Brain microvascular endothelial cell (primary cell): ENCODE measurements around the gene LSM8.

Experiments used
- DNase-seq: peaks from one replicate; pipeline ENCODE4 v3.0.0-alpha.2; 2020
- H3K27ac ChIP-seq: fragments of 250-450 bp; sonication (Bioruptor Pico); 2 replicates; pipeline ENCODE4 v1.5.1; 2020; ENCODE audit warnings: mild to moderate bottlenecking, moderate library complexity
- H3K27me3 ChIP-seq: fragments of 250-450 bp; sonication (Bioruptor Pico); replicated peaks from 2 replicates; pipeline ENCODE4 v1.5.1; 2020; ENCODE audit warnings: mild to moderate bottlenecking
- H3K36me3 ChIP-seq: fragments of 250-450 bp; sonication (Bioruptor Pico); replicated peaks from 2 replicates; pipeline ENCODE4 v1.5.1; 2020; ENCODE audit warnings: mild to moderate bottlenecking
- H3K4me3 ChIP-seq: 2 replicates; pipeline ENCODE4 v1.5.1; 2011; ENCODE audit warnings: low read depth, mild to moderate bottlenecking, control low read depth, low read length, moderate library complexity
- in situ Hi-C: cut with HindIII; loops from 2 replicates; pipeline ENCODE4 v1.10.0; 2017; ENCODE audit warnings: low sequenced_read_pairs, low pct_ligation_motif_present
- TF ChIP-seq, protein P1 (sequence below): IDR thresholded peaks from 2 replicates; pipeline ENCODE4 v1.5.1; 2011; ENCODE audit warnings: low read depth, mild to moderate bottlenecking, moderate library complexity, low read length, control low read depth, inconsistent platforms; ENCODE audit errors: missing control alignments

The LSM8 gene

DNA sequence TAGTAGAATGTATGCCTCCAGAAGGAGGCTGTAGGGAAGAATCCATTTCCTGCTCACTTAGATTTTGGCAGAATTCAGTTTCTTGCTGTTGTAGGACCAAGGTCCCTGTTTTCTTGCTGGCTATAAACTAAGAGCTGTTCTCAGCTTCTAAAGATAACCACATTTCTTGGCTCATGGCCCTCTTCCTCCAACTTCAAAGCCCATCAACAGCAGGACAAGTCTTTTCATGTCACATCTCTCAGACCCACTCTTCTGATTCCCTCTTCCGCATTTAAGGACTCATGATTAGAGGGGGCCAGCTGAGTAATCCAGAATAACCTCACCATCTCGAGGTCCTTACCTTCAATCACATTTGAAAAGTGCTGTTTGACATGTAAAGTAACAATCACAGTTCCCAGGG, 8.2 kb upstream of the LSM8 start:
- Histone ChIP-seq H3K27ac (no peak overlapping the region), H3K4me3 (no peak overlapping the region), H3K27me3 (no peaks in the 10 kb centered on the region), H3K36me3 (no peaks in the 10 kb centered on the region)
- TF ChIP-seq, protein P1, sequence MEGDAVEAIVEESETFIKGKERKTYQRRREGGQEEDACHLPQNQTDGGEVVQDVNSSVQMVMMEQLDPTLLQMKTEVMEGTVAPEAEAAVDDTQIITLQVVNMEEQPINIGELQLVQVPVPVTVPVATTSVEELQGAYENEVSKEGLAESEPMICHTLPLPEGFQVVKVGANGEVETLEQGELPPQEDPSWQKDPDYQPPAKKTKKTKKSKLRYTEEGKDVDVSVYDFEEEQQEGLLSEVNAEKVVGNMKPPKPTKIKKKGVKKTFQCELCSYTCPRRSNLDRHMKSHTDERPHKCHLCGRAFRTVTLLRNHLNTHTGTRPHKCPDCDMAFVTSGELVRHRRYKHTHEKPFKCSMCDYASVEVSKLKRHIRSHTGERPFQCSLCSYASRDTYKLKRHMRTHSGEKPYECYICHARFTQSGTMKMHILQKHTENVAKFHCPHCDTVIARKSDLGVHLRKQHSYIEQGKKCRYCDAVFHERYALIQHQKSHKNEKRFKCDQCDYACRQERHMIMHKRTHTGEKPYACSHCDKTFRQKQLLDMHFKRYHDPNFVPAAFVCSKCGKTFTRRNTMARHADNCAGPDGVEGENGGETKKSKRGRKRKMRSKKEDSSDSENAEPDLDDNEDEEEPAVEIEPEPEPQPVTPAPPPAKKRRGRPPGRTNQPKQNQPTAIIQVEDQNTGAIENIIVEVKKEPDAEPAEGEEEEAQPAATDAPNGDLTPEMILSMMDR = no peak
- no peak for DNase-seq
- in situ Hi-C loops = no loop called here

DNA sequence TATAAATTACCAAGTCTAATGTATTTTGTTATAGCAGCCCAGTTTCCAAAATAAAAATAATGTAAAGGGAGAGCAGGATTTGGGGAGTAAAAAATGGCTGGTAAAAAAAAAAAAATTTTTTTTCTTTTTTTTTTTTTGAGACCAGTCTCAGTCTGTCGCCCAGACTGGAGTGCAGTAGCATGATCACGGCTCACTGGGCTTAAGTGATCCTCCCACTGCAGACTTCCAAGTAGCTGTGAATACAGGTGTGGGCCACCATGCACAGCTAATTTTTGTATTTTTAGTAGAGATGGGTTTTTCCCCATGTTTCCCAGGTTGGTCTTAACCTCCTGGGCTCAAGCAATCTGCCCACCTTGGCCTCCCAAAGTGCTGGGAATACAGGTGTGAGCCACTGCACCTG, 4.8 kb upstream of the LSM8 start:
- TF ChIP-seq, protein P1 = no peak
- no peaks in the 10 kb centered on the region for H3K36me3 ChIP-seq
- no peaks in the 10 kb centered on the region for H3K27me3 ChIP-seq
- H3K4me3 ChIP-seq = no peak overlapping the region
- no peak overlapping the region for H3K27ac ChIP-seq
- no peak for DNase-seq
- in situ Hi-C loops = no loop called here

DNA sequence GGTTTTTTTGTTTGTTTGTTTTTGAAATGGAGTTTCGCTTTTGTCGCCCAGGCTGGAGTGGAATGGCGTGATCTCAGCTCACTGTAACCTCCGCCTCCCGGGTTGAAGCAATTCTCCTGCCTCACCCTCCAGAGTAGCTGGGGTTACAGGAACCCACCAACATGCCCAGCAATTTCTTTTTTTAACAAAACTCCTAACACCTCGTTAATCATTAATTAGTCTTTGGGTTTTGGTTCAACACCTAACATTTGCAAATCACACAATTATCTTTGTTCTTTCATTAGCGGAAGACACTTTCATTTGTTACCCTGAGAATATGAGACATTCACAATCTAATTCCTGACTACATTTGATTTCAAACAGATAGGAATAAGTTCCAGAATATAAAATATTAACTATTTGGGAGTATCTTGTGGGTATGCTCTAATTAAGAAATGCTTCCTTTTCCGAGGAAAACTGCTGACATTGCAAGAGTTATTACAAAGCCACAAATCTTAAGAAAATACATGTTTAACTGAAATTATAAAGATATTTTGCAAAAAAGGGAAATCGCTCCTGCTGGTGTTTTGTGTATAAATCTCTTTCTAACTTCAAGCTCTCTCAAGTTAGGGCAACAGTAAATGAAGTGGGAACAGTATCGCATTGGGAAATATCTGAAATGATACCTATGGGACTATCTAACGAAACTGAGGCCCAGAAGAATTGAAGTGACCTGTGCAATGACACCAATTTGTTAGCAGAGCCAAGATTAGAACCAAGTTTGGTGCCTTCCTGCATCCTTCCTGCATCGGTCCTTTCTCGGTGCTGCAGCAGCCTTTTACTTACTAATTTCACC, 1.2 kb upstream of the LSM8 start:
- in situ Hi-C loops = no loop called here
- H3K27ac ChIP-seq = peak overlapping the region; percentile 92
- TF ChIP-seq, protein P1 = no peak
- no peaks in the 10 kb centered on the region for H3K36me3 ChIP-seq
- H3K4me3 ChIP-seq = peak overlapping the region; percentile 83
- DNase-seq = no peak
- no peaks in the 10 kb centered on the region for H3K27me3 ChIP-seq

DNA sequence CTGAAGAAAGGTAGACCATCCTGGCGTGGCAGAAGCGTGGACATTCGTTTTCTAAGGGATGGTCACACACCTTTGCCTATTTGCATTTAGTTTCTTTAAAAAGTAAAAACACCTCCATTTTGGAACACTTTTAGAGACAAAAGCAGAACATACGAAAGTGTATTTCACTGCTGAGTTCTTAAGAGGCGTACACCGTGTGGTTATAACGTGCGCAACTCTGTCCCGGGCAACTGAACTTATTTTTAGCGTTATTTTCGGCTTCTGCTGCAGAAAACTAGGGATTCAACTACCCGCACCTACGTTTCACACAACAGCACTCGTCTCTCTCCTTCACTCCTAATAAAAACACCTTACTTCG, 557 bp upstream of the LSM8 start:
- Histone ChIP-seq H3K36me3 (no peaks in the 10 kb centered on the region), H3K27ac (peak overlapping the region; percentile 92), H3K27me3 (no peaks in the 10 kb centered on the region), H3K4me3 (peak overlapping the region; percentile 83)
- TF ChIP-seq, protein P1 = no peak
- in situ Hi-C loops = no loop called here
- no peak for DNase-seq

DNA sequence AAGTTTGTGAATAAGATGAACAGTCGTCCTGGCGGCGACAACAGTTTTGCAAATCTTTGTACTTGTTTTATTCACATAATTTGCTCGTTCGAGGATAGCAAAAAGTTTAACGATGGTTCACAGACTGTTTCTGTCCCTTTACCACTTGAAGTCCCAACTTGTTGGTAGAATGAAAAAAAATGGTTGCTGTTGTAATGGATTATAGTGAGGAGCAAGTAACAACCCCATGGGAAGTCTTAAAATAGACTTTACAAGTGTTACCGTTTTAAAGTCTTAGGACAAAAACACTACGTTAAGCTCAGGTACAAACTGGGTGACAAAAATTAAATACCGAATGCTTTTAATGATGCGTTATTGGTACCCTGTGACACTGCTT, 589 bp downstream of the LSM8 start:
- TF ChIP-seq, protein P1 = no peak
- peaks cover 2% of the 10 kb centered on the region for H3K36me3 ChIP-seq
- no peak for DNase-seq
- H3K27me3 ChIP-seq = no peaks in the 10 kb centered on the region
- H3K4me3 ChIP-seq = peak overlapping the region; percentile 83
- in situ Hi-C loops = no loop called here
- peak overlapping the region; percentile 92 for H3K27ac ChIP-seq
